K562 (cell line): Measurements from ENCODE around the gene ARL8A. TPM values are rescaled to one million over a fixed set of nuclear protein-coding genes. Genes with fewer than 3 reads are reported as not detected.

Source experiments
- CCAR2 ChIP-seq: fragments of 200-400 bp; formaldehyde crosslinking; IDR thresholded peaks from 2 replicates; pipeline ENCODE4 v1.6.1; 2017; ENCODE audit warnings: mild to moderate bottlenecking, low read depth, low read length
- CLOCK ChIP-seq: fragments of 250-450 bp; sonication (Bioruptor Pico); IDR thresholded peaks from 2 replicates; pipeline ENCODE4 v1.4.0; 2020; ENCODE audit warnings: mild to moderate bottlenecking, moderate library complexity, borderline replicate concordance
- CTCF ChIP-seq, 3 experiments: IDR thresholded peaks in 2 of 3; conservative IDR thresholded peaks in 1 of 3; 2 replicates each; pipeline ENCODE4 v1.5.1; 2011 to 2012; ENCODE audit warnings: low read length in 3 of 3, mild to moderate bottlenecking in 3 of 3, control low read depth in 2 of 3, improper control_type of control experiment in 1 of 3, inconsistent platforms in 1 of 3, low read depth in 1 of 3, mixed read lengths in 1 of 3, moderate library complexity in 1 of 3; ENCODE audit not compliant: insufficient read depth in 2 of 3
- ELF2 ChIP-seq: fragments of 250-450 bp; sonication (Bioruptor Pico); IDR thresholded peaks from 2 replicates; pipeline ENCODE4 v1.5.0; 2021; ENCODE audit warnings: mild to moderate bottlenecking
- NCOA4 ChIP-seq: fragments of 450-650 bp; IDR thresholded peaks from 2 replicates; pipeline ENCODE4 v1.6.1; 2018; ENCODE audit warnings: mild to moderate bottlenecking; ENCODE audit not compliant: partially characterized antibody
- NFXL1 ChIP-seq: fragments of 450-650 bp; formaldehyde crosslinking; IDR thresholded peaks from 2 replicates; pipeline ENCODE4 v1.4.0; 2021; ENCODE audit warnings: mild to moderate bottlenecking
- POLR3G ChIP-seq: IDR thresholded peaks from 2 replicates; pipeline ENCODE4 v1.6.1; 2011; ENCODE audit not compliant: insufficient read length, insufficient replicate concordance; ENCODE audit errors: extremely low read depth
- RCOR1 ChIP-seq, 2 experiments: IDR thresholded peaks; 2 replicates each; pipeline ENCODE4 v1.6.1; 2012; ENCODE audit warnings: low read depth in 2 of 2, low read length in 2 of 2, borderline replicate concordance in 1 of 2, improper control_type of control experiment in 1 of 2
- SFPQ ChIP-seq: fragments of 200-400 bp; formaldehyde crosslinking; IDR thresholded peaks from 2 replicates; pipeline ENCODE4 v1.6.1; 2017; ENCODE audit warnings: mild to moderate bottlenecking, low read depth, low read length, moderate library complexity
- SIX5 ChIP-seq, 2 experiments: IDR thresholded peaks; 2 replicates each; pipeline ENCODE4 v1.6.1; 2011; ENCODE audit warnings: low read length in 2 of 2, borderline replicate concordance in 1 of 2, low read depth in 1 of 2, mild to moderate bottlenecking in 1 of 2, moderate library complexity in 1 of 2; ENCODE audit not compliant: insufficient read depth in 1 of 2
- SP1 ChIP-seq: sonication (generic); formaldehyde crosslinking; IDR thresholded peaks from 2 replicates; pipeline ENCODE4 v1.8.1; 2022; ENCODE audit warnings: mild to moderate bottlenecking, missing genetic modification reagents
- TBP ChIP-seq: optimal IDR thresholded peaks from 2 replicates; pipeline ENCODE3; 2011; ENCODE audit warnings: low read depth, low read length, improper control_type of control experiment
- TCF3 ChIP-seq: sonication (generic); formaldehyde crosslinking; IDR thresholded peaks from 2 replicates; pipeline ENCODE4 v1.4.0; 2020; ENCODE audit warnings: mild to moderate bottlenecking, missing genetic modification reagents
- ZBTB2 ChIP-seq: fragments of 450-650 bp; IDR thresholded peaks from 2 replicates; pipeline ENCODE4 v1.6.1; 2016; ENCODE audit warnings: antibody characterized with exemption
- ZC3H4 ChIP-seq: sonication (generic); formaldehyde crosslinking; IDR thresholded peaks from 2 replicates; pipeline ENCODE4 v1.9.0; 2021; ENCODE audit warnings: missing genetic modification reagents, borderline replicate concordance
- ZNF143 ChIP-seq: sonication (generic); formaldehyde crosslinking; IDR thresholded peaks from 2 replicates; pipeline ENCODE4 v1.9.0; 2022; ENCODE audit warnings: mild to moderate bottlenecking, missing genetic modification reagents
- ZNF23 ChIP-seq: fragments of 250-450 bp; sonication (Bioruptor Pico); IDR thresholded peaks from 2 replicates; pipeline ENCODE4 v1.4.0; 2020; ENCODE audit warnings: mild to moderate bottlenecking
- ZNF707 ChIP-seq: fragments of 250-450 bp; sonication (Bioruptor Pico); conservative IDR thresholded peaks from 2 replicates; pipeline ENCODE4 v1.8.0; 2022; ENCODE audit warnings: inconsistent platforms, mild to moderate bottlenecking, moderate library complexity
- ZNF764 ChIP-seq: fragments of 250-450 bp; sonication (Bioruptor Pico); IDR thresholded peaks from 2 replicates; pipeline ENCODE4 v1.4.0; 2020; ENCODE audit warnings: low read depth, mild to moderate bottlenecking, moderate library complexity
- polyA plus RNA-seq, 8 experiments: library from polyadenylated mRNA; depleted of rRNA in 4 of 8; stranded (reverse) in 5 of 8; unstranded in 3 of 8; fragments of >200 nt; fragmentation: Nextera tagmentation in 2 of 8; fragmentation: Illumina TruSeq in 1 of 8; extraction: Ambion mirVana in 2 of 8; extraction: Trizol in 1 of 8; gene quantifications; 2 replicates each; pipeline versions ENCODE4 v1.2.1 to v1.2.3, GENCODE V29; 2011 to 2014; ENCODE audit warnings: inconsistent platforms in 1 of 8, missing spikeins in 1 of 8
- total RNA-seq, 7 experiments: library from RNA; depleted of rRNA in 6 of 7; stranded (reverse); fragments of >200 nt in 6 of 7; fragmentation: Illumina TruSeq in 2 of 7; extraction: Trizol in 2 of 7; gene quantifications; 2 replicates each; pipeline versions ENCODE4 v1.2.1 to v1.2.3, GENCODE V29; 2011 to 2021; ENCODE audit warnings: low replicate concordance in 1 of 7

Gene ARL8A
- total and polyA plus RNA-seq, 9 of the 15 experiments (the other 6 are each of a cell fraction or from before 2014, with no cell fraction given) = 0.17 to 27.3 (median 15.6) TPM

- no peak for TF ChIP-seq TCF3 (CRISPR knock-in tag)
- TF ChIP-seq ZNF143 (CRISPR knock-in tag) = no peak
- 0 out of 2 replicates have a peak, but pooled peaks have one; percentile 51 for TF ChIP-seq ELF2 (CRISPR knock-in tag)
- TF ChIP-seq NCOA4 = no peak
- no peak for TF ChIP-seq SIX5 (IDR thresholded peaks at IDR 0.05; ENCODE audit: borderline replicate concordance in 1 of 2, insufficient read depth in 1 of 2, low read depth in 1 of 2, low read length in 2 of 2)
- TF ChIP-seq SP1 (CRISPR knock-in tag) = no peak; the same call in none of the 2 replicates
- no peak for TF ChIP-seq ZNF23
- no peak for TF ChIP-seq NFXL1 (CRISPR knock-in tag)
- TF ChIP-seq SFPQ = no peak
- no peak for TF ChIP-seq CLOCK (CRISPR knock-in tag)
- peak; percentile 72 for TF ChIP-seq TBP
- TF ChIP-seq POLR3G = no peak
- peak in 1 of 2 experiments; percentile 67; a peak in 2 of 4 replicates for TF ChIP-seq RCOR1 (IDR thresholded peaks at IDR 0.05; ENCODE audit: borderline replicate concordance in 1 of 2, low read depth in 2 of 2, low read length in 2 of 2)
- no peak for TF ChIP-seq CCAR2
- no peak for TF ChIP-seq ZNF707 (CRISPR knock-in tag)
- 0 out of 2 replicates have a peak, but pooled peaks have one; percentile 35 for TF ChIP-seq ZNF764
- TF ChIP-seq ZBTB2 = peak; percentile 26; the same call in 1 of the 2 replicates
- TF ChIP-seq ZC3H4 (CRISPR knock-in tag) = no peak
- TF ChIP-seq CTCF (IDR thresholded peaks at IDR 0.05 in 2 of 3, conservative IDR thresholded peaks at IDR 0.05 in 1 of 3; ENCODE audit: insufficient read depth in 2 of 3, low read depth in 1 of 3, low read length in 3 of 3) = peak; percentile 73 to 92 (median 82)
Measured at GRCh38 chr1:202158810-202159533, 14.4 kb upstream of the ARL8A start (continued).
